Esophagus muscularis mucosa (tissue), 3 donors: ENCODE results near the gene POLD1.

Experiments
- CTCF ChIP-seq, 3 experiments: fragments of 200-600 bp in 2 of 3; fragments of 450-650 bp in 1 of 3; sonication (generic) in 2 of 3; IDR thresholded peaks; one replicate each; pipeline ENCODE4 v1.5.1; 2017 to 2019; ENCODE audit warnings: antibody characterized with exemption in 3 of 3, mild to moderate bottlenecking in 2 of 3, moderate library complexity in 1 of 3
- POLR2A ChIP-seq: fragments of 450-650 bp; IDR thresholded peaks from one replicate; pipeline ENCODE4 v1.6.1; 2017; ENCODE audit warnings: antibody characterized with exemption, moderate library complexity, mild to moderate bottlenecking, low read depth

DNA sequence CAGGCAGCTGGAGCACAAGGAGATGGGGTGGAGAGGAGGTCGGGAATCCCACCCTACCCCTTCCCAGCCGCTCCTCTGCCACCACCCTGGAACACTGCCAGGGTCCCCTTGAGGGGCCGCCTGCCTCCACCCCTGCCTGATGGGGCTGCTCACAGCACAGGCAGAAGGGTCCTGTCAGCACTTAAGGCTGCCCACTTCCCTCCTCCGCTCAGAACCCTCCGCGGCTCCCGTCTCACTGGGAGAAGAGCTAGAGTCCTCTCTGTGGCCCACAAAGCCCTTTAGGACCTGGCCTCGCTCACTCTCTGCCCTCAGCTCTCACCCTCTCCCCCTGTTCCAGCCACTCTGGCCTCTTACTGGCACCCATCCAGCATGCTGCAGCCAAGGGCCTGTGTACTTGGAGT is 3.4 kb upstream of the POLD1 start:
- TF ChIP-seq POLR2A (no peak), CTCF (IDR thresholded peaks at IDR 0.05) (no peak)
